ENCODE results near the gene FRMPD4.

FRMPD4 gene

DNA sequence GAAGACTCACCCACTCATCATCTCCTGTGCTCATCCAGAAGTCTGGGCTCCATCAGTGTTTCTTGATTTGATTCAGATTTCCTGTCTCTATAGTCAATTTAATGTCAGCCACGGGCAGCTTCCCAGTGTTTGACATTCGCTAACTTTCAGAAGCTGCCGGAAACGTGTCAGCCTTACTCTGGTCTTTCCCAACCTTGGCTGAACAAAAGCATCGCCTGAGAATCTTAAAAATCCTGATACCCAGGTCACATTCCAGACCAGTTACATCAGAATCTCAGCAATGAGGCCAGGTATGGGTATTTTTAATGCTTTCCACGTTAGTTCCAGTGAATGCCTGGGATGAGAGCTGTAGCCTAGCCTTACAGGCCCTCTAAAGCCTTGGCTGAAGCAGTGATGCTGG is 233.8 kb downstream of the FRMPD4 start:
- no peak for DNase-seq

DNA sequence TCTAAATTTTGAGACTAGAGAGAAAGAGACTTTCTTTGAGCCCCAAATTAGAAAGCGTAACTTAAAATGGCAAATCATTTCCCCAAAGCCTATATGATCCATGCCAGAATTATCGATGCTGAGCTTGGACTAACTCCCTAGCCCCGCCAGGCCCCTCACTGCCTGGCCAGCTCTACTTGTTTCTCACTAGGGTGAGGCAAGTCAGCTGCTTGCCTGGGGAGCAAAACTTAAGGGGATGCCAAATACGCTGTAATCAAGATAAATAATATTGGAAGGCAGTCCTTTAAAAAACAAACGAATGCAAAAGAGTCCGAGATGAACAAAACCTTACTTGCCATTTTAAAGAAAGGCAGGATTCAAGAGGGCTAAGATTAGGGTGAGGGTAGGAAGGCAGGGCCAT is 236.0 kb downstream of the FRMPD4 start:
- no peak for DNase-seq

DNA sequence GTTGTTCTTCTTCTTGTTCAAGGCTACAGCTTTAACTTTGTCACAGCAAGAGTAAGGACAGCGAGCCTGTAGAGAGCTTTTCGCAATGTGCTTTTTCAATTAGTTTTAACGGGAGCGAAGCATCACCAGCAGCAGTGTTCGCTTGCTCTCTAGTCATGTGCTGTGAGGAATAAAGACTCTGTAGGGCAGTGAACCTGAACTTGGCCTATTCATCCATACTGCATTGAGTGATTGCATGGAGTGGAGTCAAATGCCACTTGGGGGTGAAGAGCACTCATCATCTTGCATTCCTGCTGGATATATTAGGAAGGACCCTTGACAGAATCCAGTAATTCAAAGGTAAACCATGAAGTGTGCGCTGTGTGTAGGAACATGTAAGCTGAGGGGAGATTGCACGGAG is 240.0 kb downstream of the FRMPD4 start:
- DNase-seq: no peak

DNA sequence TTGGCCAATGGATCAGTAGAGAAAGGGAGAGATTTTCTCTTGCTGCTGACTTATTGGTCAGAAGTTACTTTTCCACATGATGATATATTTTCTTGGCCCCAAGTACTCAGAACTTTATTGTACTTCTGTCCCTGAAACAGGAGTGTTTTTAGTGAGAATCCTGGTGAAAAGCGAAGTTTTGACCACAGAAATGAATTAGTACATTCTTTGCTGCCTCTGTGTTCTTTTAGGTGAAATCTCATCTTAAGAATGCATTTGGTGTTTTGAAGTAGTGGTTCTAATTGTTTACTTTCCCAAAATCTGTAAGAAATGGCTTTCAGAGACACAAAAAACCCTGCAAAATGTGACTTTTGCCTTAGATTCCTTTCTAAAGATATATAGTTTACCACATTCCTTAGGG is 240.4 kb downstream of the FRMPD4 start:
- DNase-seq: no peak

DNA sequence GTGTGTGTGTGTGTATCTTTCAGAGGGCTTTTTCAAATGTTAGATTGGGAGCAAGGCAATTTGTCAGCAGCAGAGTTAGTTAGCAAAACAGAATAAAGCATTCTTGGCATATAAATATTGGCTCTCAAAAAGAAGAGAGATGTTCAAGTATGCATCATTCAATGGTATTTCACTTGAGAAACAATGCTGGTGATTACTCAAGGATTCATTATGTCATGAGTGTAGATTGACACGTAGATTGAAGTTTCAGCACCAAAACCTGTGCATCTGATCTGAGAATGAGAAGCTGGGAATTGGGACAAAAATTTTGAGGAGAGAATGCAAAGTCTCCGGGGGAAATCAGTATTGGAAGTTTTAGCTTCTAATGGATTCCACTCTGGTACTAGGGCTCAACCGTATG is 241.4 kb downstream of the FRMPD4 start:
- DNase-seq: no peak

DNA sequence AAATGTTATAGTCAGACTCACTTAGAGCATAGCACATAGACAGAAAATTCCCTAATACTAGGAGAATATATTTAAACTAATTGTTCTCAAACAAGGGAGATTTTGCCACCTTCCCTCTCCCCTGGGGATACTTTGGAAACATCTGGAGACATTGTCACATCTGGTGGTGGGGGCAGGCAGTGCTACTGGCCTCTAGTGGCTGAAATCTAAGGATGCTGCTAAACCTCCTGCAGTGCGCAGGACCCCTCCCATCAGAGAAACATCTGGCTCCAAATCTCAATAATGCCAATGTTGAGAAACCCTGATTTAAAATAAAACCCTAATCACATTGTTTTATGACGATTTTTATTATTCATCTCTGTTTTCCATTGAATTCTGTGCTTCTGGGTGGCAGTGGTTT is 244.9 kb downstream of the FRMPD4 start:
- no peak for DNase-seq

DNA sequence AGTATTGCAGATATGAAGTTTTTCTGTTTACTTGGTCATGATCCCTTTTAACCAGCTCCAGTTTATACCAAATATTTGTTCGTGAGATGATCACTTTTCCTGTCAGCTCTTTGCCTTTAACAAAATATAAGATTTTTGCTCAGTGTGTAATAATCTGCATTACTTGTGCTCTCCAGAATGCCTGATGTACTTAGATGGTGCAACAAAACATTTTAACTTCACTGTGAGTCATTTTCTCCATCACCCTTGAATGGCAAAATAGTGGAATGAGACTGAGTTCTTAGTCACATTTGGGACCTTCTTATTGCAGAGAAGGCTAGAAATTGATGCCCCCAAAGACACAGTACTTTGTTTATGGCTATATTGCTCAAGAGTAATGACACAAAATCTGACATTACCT is 252.0 kb downstream of the FRMPD4 start:
- no peak for DNase-seq

DNA sequence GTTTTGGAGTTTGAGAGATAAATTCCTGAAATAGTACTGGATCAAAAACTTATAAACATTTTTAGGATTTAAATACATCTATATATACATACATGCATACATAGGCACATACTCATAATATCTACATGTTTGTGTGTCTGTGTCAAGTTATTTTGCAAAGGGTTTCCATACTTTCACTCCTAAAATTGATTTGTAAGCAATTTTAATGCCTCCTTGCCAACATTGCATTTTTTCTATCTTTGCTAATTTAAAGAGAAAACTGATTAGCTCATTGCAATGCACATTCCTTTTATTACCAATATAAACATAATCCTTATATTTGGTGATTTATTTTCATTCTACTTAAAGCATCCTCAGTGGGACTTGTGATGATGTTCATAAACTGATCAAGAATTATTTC is 258.3 kb downstream of the FRMPD4 start:
- no peak for DNase-seq

DNA sequence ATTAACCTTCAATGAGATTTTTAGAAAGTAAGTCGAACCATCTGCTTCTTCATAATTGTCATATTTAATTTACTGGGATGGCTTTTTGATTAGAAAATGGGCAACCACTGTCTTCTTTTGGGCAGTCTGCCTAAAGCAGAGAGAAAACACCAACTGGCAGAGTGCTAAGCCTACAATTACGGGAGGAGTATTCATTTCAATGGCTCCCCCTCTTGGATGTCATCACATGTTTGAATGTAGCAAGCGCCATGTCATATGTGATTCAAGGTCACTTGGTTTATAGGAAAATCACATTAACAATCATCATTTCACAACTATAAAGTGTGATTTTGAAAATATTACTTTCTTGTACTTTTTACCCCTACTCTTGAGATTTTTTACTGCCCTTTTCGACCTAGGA is 261.9 kb downstream of the FRMPD4 start:
- no peak for DNase-seq

DNA sequence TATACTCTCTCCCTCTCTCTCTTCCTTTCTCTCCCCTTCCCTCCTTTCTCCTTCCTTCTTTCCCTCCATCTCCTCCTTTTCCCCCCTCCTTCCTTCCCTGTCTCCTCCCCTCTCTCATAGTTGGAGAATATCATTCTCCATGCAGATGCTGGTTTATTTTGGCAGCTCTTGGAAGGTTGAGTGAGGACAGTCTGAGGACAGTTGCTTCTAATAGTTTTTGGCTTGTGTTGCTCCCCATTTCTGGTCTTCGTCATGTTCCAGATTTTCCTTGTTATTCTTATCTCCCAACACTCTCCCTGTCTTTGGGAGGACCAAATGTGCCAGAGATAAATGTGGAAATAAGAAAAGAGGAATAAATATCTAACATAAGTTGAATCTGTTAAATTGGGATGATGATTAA is 263.0 kb downstream of the FRMPD4 start:
- DNase-seq: no peak

DNA sequence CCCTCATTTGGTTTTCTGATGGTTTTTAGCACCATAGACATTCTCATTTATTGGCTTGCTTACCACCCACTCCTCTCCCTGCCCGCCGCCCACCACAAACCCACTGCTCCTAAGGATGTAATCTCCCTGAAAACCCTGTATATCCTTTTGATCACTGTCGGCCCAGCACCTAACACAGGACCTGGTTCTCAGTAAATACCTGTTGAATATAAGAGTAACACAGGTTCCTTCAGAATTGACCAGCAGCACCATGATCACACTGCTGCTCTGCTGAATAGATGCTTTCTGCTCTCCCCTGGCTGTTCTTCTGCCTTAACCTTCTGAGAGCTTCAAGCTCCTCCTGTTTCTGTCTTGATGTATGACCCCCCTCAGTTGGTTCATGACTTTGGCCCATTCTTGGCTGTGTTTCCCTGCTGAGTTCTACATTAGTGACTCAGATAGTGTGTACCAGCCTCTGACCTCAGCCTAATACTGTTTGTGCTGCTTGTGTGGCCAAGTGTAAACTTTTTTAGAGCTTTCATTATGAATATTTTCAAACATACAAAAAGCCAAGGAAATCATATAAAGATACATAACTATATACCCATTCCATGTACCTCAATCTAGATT is 265.3 kb downstream of the FRMPD4 start:
- no peak for DNase-seq

DNA sequence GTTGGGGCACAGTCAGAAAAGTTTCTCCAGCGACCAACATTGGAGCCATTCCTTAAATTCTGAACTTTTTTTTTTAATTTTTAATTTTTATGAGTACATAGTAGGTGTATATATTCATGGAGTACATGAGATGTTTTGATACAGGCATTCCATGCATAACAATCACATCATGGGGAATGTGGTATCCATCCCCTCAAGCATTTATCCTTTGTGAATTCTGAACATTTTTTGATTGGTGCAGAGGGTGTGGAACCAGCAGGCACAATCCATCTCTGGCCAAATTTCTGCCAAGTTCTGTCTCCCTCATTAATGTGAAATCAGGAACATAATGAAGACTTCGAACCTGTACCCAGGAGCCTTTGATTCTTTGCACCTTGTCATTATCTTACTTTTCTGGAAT is 267.0 kb downstream of the FRMPD4 start:
- DNase-seq: no peak

DNA sequence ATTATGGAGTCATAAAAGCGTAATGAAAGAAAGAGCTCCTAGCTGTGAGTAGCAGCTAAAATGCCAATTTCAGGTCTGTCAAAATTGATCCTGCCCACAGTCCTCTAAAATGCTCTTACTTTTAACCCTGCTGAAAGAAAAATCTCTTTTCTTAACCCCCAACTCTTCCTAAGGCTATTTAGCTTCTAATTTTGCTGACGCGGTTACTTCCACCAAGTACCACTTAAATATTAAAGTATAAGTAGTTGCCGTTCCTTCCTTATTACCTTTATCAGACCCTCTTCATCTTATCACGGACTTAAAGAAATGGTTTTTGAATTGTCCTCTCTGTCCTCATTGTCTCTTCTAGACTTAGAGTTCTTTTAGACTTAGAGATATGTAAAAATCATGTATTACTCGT is 272.2 kb downstream of the FRMPD4 start:
- DNase-seq: no peak

DNA sequence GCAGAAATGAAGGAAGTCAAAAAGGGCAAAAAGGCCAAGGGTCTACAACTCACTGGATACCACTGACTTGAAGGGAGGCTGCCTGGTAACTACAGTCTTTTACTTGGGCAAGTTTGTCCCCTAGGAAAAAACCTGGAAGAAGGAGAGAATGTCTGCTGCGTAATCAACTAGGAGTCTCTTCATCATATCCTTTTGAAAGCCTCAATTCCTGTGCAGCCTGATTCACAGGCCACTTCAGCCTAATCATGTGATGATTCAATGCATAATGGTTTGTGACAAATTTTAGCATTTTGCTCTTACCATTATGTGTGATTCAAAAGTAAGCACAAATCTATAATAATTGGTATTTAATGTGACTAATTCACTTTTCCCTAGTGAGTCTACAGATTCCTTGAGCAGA is 273.6 kb downstream of the FRMPD4 start:
- DNase-seq: no peak

DNA sequence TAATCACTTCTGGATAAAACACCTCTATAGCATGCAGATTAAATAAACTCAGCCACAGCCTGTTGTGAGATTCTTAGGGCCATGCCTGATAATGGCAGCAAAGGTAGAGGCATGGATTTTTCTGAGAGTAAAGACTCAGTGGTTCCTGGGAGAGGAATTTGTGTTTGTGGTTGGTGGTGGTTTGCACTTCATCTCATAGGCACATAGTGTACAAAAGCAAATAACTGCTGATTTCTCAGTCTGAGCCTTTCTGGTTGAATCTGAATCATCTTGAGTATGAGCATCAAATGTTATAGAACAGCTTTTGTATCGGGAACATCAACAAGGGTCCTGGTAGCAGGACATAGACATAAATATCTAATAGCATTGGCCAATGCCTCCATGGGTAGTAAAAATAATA is 274.3 kb downstream of the FRMPD4 start:
- DNase-seq: no peak

DNA sequence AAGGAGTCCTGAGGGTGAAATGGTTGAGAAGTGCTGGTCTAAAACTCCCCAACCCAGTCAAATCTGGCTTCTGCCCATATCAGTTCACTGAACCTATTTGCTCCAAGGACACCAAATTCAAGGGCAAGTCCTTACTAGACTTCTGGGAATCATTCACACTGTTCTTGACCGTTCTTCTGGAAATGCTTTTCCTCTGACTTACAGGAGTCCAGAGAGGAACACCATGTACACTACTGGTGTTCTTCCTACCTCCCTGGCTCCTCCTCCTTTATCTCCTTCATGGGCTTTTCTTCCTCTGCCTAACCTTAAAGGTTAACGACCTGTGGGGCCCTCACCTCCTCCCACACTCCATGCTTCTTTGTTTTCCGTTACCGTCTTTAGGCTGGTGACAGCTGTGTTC is 281.3 kb downstream of the FRMPD4 start:
- DNase-seq: no peak

DNA sequence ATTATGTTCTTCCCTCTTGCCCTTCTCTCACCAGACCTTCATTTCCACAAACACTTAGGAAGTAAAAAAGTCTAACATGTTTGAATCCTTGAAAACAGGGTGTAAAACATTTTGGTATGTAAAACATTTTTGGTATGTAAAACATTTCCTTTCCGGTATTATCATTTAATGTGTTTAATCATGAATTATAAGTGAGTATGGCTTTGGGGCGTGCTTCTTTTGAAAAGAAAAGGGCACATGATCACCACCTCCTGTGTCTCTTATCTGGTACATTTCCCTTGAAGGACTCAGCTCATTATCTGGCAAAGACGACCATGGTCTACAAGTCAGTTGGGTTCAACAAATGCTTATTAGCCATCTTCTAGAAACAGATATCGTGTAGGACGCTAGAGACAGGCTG is 283.6 kb downstream of the FRMPD4 start:
- no peak for DNase-seq

DNA sequence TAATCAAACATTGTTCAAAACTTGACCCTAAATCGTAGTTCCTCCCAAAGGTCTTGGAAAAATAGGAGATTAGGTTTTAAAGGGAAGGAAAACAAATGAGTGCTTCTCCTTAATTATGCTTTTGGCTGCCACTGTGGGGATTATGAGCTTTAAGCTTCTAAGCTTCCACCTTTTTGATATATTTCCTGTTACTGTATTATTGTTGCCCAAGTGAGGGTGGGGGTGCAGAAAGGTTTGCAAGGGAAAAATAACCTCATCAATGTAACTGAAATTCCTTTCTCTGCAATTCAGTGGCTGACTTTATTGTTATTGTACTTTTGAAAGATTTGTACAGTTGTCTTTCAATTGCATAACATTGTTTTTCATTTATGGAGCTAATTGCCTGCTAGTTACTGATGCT is 285.1 kb downstream of the FRMPD4 start:
- DNase-seq: no peak

DNA sequence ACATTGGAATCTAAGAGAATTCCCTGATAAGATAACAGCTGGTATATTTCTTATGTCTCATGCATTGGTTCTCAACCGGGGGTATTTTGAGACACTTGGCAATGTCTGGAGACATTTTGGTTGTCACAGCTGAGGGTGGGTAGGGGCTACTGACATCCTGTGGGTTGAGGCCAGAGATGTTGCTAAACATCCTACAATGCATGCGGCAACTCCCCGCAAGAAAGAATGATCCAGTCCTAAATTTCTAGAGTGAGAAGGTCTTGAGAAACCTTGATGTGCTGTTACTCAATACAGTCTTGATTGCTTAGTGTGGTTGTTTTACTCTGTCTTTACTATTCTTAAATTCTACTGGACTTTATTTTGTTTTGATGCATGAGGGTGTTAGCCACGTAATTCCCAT is 287.2 kb downstream of the FRMPD4 start:
- DNase-seq: no peak

DNA sequence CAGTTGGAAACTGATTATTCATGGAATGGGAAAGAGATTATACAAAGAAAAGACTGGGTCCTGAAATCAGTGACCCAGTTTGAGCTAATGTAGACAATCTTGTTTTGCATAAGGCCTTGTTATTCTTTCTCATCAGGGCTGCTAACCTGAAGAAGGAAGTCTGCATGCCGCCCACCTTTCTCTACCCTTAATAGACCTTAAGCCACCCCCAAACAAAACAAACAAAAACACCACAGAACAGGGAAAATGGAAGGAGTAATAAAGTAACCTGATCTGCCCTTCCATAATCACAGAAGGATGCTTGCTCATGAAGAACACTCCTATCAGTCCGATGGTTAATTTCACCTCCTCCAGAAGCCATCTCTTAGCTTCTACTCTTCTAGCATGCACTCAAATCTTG is 288.1 kb downstream of the FRMPD4 start:
- no peak for DNase-seq

DNA sequence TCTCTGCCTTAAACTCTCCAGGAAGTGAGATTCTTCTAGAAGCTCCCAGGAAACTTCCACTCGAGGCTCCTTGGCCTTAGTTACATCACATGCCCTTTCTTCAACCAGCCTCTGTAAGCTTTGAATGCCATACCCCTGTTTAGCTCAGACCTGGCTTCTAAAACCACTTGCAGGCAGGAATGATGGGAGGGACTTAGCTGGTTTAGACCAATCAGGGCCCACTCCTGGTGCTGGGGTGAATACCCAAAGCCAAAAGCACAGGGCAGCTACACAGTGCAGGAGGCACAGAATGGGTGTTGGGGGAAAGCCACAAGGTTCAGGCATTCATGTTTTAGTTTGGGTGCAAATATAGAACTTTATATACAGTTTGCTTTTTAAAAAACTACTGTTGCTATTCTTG is 296.2 kb downstream of the FRMPD4 start:
- DNase-seq: no peak

DNA sequence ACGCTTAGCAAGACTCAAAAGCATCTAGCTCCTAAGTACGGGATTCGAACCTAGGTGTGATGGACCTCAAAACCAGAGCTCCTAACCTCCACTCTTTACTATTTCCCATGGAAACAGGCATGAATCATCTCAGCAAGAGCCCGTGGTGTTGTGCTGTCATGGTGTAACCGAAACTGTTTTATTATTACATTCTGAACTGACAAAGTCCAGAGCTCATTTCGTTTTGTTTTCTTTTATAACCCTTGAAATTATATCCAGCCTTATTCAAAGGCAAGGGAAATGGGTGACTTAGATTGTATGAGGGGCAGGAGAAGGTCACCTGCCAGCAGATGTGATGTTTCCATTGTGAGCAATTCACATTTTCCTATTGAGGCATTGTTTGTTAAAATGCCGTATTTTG is 301.1 kb downstream of the FRMPD4 start:
- DNase-seq: no peak

DNA sequence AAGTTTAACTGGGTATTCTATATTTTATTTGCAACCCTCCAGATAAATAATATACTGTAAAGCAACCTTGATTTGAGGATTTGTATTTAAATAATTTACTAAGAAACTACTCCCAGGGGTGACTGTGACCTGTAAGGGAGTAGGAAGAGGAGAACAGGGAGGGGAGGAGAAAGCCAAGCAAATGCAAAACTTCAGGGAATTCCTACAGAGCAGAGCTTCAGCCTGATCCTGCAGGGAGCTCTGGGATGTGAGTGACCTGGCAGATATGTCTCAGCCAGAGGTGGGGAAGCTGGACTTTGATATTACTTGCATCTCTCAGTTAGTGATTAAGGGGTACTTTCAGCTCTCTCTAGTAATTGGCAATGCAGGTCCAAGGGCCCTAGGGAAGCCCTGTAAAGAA is 302.0 kb downstream of the FRMPD4 start:
- no peak for DNase-seq

DNA sequence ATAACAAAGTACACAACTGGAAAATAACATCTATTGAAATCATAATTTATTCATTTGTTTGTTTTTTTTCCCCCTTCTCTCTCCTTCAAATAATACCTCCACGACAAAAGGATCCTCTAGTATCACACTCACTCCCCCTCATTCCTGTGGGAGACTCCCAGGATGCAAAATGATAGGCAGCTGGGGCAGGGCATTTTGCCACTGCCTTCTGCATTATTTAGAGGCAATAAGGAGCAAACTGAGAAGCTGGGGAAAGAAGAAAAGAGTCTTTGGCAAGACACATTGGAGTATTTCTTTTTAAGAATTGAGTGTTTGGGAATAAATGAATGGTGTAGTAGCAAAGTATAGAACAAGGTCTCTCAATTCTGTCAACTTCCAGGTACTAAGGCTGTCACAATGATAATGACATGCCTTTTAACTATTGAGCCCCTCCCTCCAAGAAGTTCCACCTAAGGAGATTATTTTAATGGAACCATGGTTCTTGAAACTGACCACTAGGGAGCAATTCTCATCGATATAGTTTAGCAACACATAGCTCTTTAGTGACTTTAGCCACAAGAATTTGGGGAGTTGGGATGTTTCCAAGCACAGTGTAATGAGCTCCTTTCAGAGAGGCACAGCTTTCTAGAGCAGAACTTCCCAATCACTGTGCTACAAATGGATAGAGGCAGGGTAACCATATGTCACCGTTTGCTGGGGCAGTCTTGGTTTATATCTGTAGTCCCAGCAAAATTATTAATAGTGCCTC is 303.3 kb downstream of the FRMPD4 start:
- no peak for DNase-seq

DNA sequence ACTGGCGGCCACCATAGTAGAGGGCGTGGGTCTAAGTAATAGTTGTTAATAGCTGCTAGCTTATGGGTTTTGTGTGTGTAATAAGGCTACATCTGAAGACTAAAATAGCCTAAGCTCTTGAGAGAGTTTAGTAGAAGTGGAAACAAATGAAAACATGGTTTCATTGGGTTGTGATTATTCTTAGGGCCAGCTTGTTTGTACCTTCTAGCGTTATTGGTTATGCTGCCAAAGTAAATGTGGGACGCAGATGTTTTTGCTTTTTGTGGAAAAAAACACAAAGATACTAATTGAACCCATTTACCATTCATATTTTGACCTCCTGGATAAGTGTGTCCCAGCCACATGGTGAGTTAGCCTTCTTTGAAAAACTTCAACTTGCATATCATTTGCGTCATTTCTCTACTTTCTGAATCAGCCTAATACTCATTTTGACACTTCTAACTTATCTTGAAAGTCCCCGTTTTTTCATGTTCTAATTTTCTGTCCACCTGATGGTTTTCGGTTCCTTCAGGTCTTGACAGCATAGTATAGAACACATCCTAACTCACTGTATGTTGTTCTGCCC is 305.3 kb downstream of the FRMPD4 start:
- DNase-seq: no peak

All from NCI-H2107 (cell line).